HG02763 (cell line): ENCODE results near the gene BANF2.

ENCODE experiments used
- ATAC-seq: cut with Tn5 transposase; IDR thresholded peaks from one replicate; pipeline ENCODE4 v1.9.1; 2021; ENCODE audit warnings: mild to moderate bottlenecking, moderate library complexity; ENCODE audit not compliant: unreplicated experiment

Gene BANF2

GRCh38 chr20:17708675-17709360 lies 9.1 kb downstream of the BANF2 start:
- no peak for ATAC-seq

- ATAC-seq, result no peak
Measured at GRCh38 chr20:17709361-17710293, 9.9 kb downstream of the BANF2 start.

- ATAC-seq, result no peak
Measured at GRCh38 chr20:17710379-17711266, 10.9 kb downstream of the BANF2 start.

- ATAC-seq, result no peak
Measured at GRCh38 chr20:17711267-17711627, 11.5 kb downstream of the BANF2 start.

GRCh38 chr20:17712201-17712600 lies 12.4 kb downstream of the BANF2 start:
- no peak for ATAC-seq

- no peak for ATAC-seq
Measured at GRCh38 chr20:17712708-17713107, 12.9 kb downstream of the BANF2 start.

GRCh38 chr20:17714597-17714996 lies 14.8 kb downstream of the BANF2 start:
- no peak for ATAC-seq

- ATAC-seq, result no peak
Measured at GRCh38 chr20:17715075-17715474, 15.3 kb downstream of the BANF2 start.

GRCh38 chr20:17716331-17716730 lies 16.6 kb downstream of the BANF2 start:
- ATAC-seq, result no peak

GRCh38 chr20:17720755-17721154 lies 21.0 kb downstream of the BANF2 start:
- ATAC-seq, result no peak

- ATAC-seq, result no peak
Measured at GRCh38 chr20:17721802-17722486, 22.2 kb downstream of the BANF2 start.

GRCh38 chr20:17722493-17723300 lies 22.9 kb downstream of the BANF2 start:
- ATAC-seq, result no peak

- ATAC-seq, result no peak
Measured at GRCh38 chr20:17723301-17723691, 23.5 kb downstream of the BANF2 start.

- ATAC-seq, result no peak
Measured at GRCh38 chr20:17725094-17725835, 25.5 kb downstream of the BANF2 start.

GRCh38 chr20:17726902-17727301 lies 27.1 kb downstream of the BANF2 start:
- no peak for ATAC-seq

GRCh38 chr20:17727351-17727750 lies 27.6 kb downstream of the BANF2 start:
- ATAC-seq, result no peak

- no peak for ATAC-seq
Measured at GRCh38 chr20:17728074-17728473, 28.3 kb downstream of the BANF2 start.

GRCh38 chr20:17730071-17730470 lies 30.3 kb downstream of the BANF2 start:
- ATAC-seq, result no peak

GRCh38 chr20:17731233-17731632 lies 31.5 kb downstream of the BANF2 start:
- no peak for ATAC-seq
